GM12878 (cell line): ENCODE data around the gene GALNT9. TPM values are rescaled to one million over a fixed set of nuclear protein-coding genes. Genes with fewer than 3 reads are reported as not detected.

Source experiments
- ATAC-seq: fragments of 200-7000 bp; cut with Tn5 transposase; 3 replicates; pipeline ENCODE4 v1.9.1; 2020; ENCODE audit warnings: mild to moderate bottlenecking, moderate library complexity
- BruUV-seq: library from RNA; stranded (reverse); fragments of 400-500 nt; replicated peaks from 2 replicates; lab custom pipeline; 2021; lab: Mats Ljungman, UMichigan
- CTCF ChIA-PET: fragments of 300-600 bp; sonication (Branson Sonifier 250); formaldehyde crosslinking; extraction: SDS; loops from one replicate; lab custom pipeline; 2021; ENCODE audit warnings: inconsistent platforms; lab: Yijun Ruan, JAX
- POLR2A ChIA-PET: fragments of 350-600 bp; formaldehyde crosslinking; extraction: SDS; loops from one replicate; lab custom pipeline; 2021; ENCODE audit warnings: inconsistent platforms; lab: Charles Lee
- RAD21 ChIA-PET: fragments of 300-600 bp; sonication (Branson Sonifier 250); formaldehyde crosslinking; loops from one replicate; lab custom pipeline; 2023; ENCODE audit warnings: antibody characterized with exemption; ENCODE audit not compliant: unreplicated experiment; lab: Charles Lee
- SMC1A ChIA-PET: fragments of 300-600 bp; sonication (Branson Sonifier 250); formaldehyde crosslinking; loops from one replicate; lab custom pipeline; 2023; ENCODE audit not compliant: unreplicated experiment, uncharacterized antibody; lab: Charles Lee
- DNase-seq: peaks from one replicate; pipeline ENCODE4 v3.0.0-alpha.2; 2011; ENCODE audit warnings: low read depth, low spot score
- FAIRE-seq: peaks from 3 replicates; lab custom pipeline; 2011; peaks lifted over from hg19 to GRCh38; lab: Jason Lieb, UNC
- H2AFZ ChIP-seq: 2 replicates; pipeline ENCODE4 v1.6.0; 2011; ENCODE audit warnings: low read depth, low read length, control low read depth; ENCODE audit not compliant: control insufficient read depth
- H3K27ac ChIP-seq: 2 replicates; pipeline ENCODE4 v1.5.1; 2011; ENCODE audit warnings: control low read depth; ENCODE audit not compliant: control insufficient read depth, insufficient read depth
- H3K27me3 ChIP-seq, 2 experiments: replicated peaks in 1 of 2; 2 replicates each; pipeline versions ENCODE4 v1.6.0 to v1.6.1; 2011; ENCODE audit warnings: low read length in 1 of 2; ENCODE audit not compliant: control insufficient read depth in 2 of 2, insufficient read depth in 2 of 2
- H3K36me3 ChIP-seq, 2 experiments: 2 replicates each; pipeline ENCODE4 v1.5.1; 2011; ENCODE audit warnings: low read length in 1 of 2; ENCODE audit not compliant: control insufficient read depth in 2 of 2, insufficient read depth in 2 of 2
- H3K4me1 ChIP-seq: 2 replicates; pipeline ENCODE4 v1.6.1; 2011; ENCODE audit warnings: mild to moderate bottlenecking, low read length, moderate library complexity, mixed read lengths; ENCODE audit not compliant: control insufficient read depth, insufficient read depth
- H3K4me2 ChIP-seq: 2 replicates; pipeline ENCODE4 v1.6.0; 2011; ENCODE audit warnings: control low read depth; ENCODE audit not compliant: control insufficient read depth, insufficient read depth
- H3K4me3 ChIP-seq: fragments of 200-600 bp; sonication (generic); 2 replicates; pipeline ENCODE4 v1.5.1; 2016
- H3K79me2 ChIP-seq: 2 replicates; pipeline ENCODE4 v1.6.0; 2011; ENCODE audit warnings: low read length; ENCODE audit not compliant: control insufficient read depth, insufficient read depth
- H3K9ac ChIP-seq: 2 replicates; pipeline ENCODE4 v1.8.0; 2011; ENCODE audit warnings: low read length, control low read depth, mixed read lengths; ENCODE audit not compliant: control insufficient read depth, insufficient read depth
- H3K9me3 ChIP-seq: replicated peaks from 3 replicates; pipeline ENCODE4 v1.5.1; 2011; ENCODE audit warnings: mild to moderate bottlenecking, low read length; ENCODE audit not compliant: control insufficient read depth, insufficient read depth
- H4K20me1 ChIP-seq: 2 replicates; pipeline ENCODE4 v1.6.0; 2011; ENCODE audit not compliant: control insufficient read depth, insufficient read depth
- ASH2L ChIP-seq: fragments of 300-600, 200-600 bp; sonication (generic); IDR thresholded peaks from 2 replicates; pipeline ENCODE4 v1.6.1; 2017; ENCODE audit warnings: low read depth, mild to moderate bottlenecking, borderline replicate concordance
- CBX5 ChIP-seq: sonication (generic); IDR thresholded peaks from 2 replicates; pipeline ENCODE4 v1.6.1; 2016; ENCODE audit warnings: low read depth, moderate library complexity, mild to moderate bottlenecking, inconsistent platforms
- EGR1 ChIP-seq, 2 experiments: IDR thresholded peaks; 1 replicate in 1 of 2; 2 replicates in 1 of 2; pipeline ENCODE4 v1.6.1; 2011 to 2012; ENCODE audit warnings: low read depth in 2 of 2, low read length in 2 of 2, borderline replicate concordance in 1 of 2, mild to moderate bottlenecking in 1 of 2, moderate library complexity in 1 of 2
- KDM1A ChIP-seq: fragments of 200-600 bp; sonication (generic); IDR thresholded peaks from 2 replicates; pipeline ENCODE4 v1.6.1; 2016; ENCODE audit warnings: borderline replicate concordance
- MYB ChIP-seq: fragments of 150-350 bp; IDR thresholded peaks from 2 replicates; pipeline ENCODE4 v1.6.1; 2014; ENCODE audit warnings: mild to moderate bottlenecking, low read depth, low read length, borderline replicate concordance
- NR2C2 ChIP-seq: IDR thresholded peaks from 2 replicates; pipeline ENCODE4 v1.6.1; 2011; ENCODE audit warnings: borderline replicate concordance, low read depth; ENCODE audit not compliant: control insufficient read depth, insufficient read length
- SMAD1 ChIP-seq: fragments of 450-650 bp; IDR thresholded peaks from 2 replicates; pipeline ENCODE4 v1.6.1; 2018; ENCODE audit warnings: mild to moderate bottlenecking, low read depth; ENCODE audit not compliant: partially characterized antibody
- SMARCA5 ChIP-seq: fragments of 450-650 bp; IDR thresholded peaks from 2 replicates; pipeline ENCODE4 v1.6.1; 2017; ENCODE audit warnings: mild to moderate bottlenecking
- SMC3 ChIP-seq: IDR thresholded peaks from 2 replicates; pipeline ENCODE4 v1.6.1; 2011; ENCODE audit warnings: low read length, improper control_type of control experiment, borderline replicate concordance
- SRF ChIP-seq, 2 experiments: IDR thresholded peaks; 2 replicates each; pipeline ENCODE4 v1.6.1; 2011; ENCODE audit warnings: low read depth in 2 of 2, low read length in 2 of 2, mild to moderate bottlenecking in 1 of 2, moderate library complexity in 1 of 2
- TCF7 ChIP-seq: IDR thresholded peaks from 2 replicates; pipeline ENCODE4 v1.6.1; 2014; ENCODE audit warnings: antibody characterized with exemption, borderline replicate concordance
- WGBS: methylation state at CpG from one replicate; pipeline ENCODE4 v1.1.6; 2016; ENCODE audit warnings: low lambda C conversion rate; ENCODE audit not compliant: insufficient replicate concordance, insufficient coverage; ENCODE audit errors: missing lambda C conversion rate; 5-methylcytosine and 5-hydroxymethylcytosine counted together
- in situ Hi-C: fragments of 300-500 bp; cut with MboI; formaldehyde crosslinking; loops from 9 replicates; pipeline ENCODE4 v1.14.3; 2018; ENCODE audit warnings: mixed read lengths
- intact Hi-C: fragments of 100-400 bp; cut with micrococcal nuclease; formaldehyde crosslinking; loops from one replicate; pipeline ENCODE4 v1.14.2; 2022; ENCODE audit not compliant: unreplicated experiment
- polyA plus RNA-seq, 11 experiments: library from polyadenylated mRNA; depleted of rRNA in 4 of 11; unstranded in 6 of 11; stranded (reverse) in 5 of 11; fragments of >200 nt; fragmentation: Nextera tagmentation in 4 of 11; fragmentation: Illumina TruSeq in 1 of 11; extraction: Ambion mirVana in 4 of 11; extraction: Trizol in 1 of 11; gene quantifications; 1 replicate in 1 of 11; 2 replicates in 10 of 11; pipeline versions ENCODE4 v1.2.1 to v1.2.3, GENCODE V29; 2011 to 2016; ENCODE audit warnings: inconsistent platforms in 2 of 11, missing spikeins in 2 of 11, low read depth in 1 of 11
- total RNA-seq, 4 experiments: library from RNA; depleted of rRNA in 3 of 4; stranded (reverse); fragments of >200 nt in 3 of 4; fragmentation: Illumina TruSeq in 1 of 4; extraction: Trizol in 1 of 4; gene quantifications; 2 replicates each; pipeline versions ENCODE4 v1.2.1 to v1.2.3, GENCODE V29; 2013 to 2021
- TF ChIP-seq, protein P1 (sequence below): IDR thresholded peaks from 2 replicates; pipeline ENCODE4 v1.6.1; 2011; ENCODE audit warnings: low read depth, low read length, improper control_type of control experiment, borderline replicate concordance
- TF ChIP-seq, protein P2 (sequence below): fragments of 450-650 bp; IDR thresholded peaks from 2 replicates; pipeline ENCODE4 v1.6.1; 2017; ENCODE audit warnings: mild to moderate bottlenecking, low read depth, inconsistent platforms; ENCODE audit not compliant: poor library complexity, severe bottlenecking

The GALNT9 gene
- total and polyA plus RNA-seq, 10 of the 15 experiments (the other 5 are each of a cell fraction or from before 2014, with no cell fraction given): 0.04 TPM; not detected in 9

DNA sequence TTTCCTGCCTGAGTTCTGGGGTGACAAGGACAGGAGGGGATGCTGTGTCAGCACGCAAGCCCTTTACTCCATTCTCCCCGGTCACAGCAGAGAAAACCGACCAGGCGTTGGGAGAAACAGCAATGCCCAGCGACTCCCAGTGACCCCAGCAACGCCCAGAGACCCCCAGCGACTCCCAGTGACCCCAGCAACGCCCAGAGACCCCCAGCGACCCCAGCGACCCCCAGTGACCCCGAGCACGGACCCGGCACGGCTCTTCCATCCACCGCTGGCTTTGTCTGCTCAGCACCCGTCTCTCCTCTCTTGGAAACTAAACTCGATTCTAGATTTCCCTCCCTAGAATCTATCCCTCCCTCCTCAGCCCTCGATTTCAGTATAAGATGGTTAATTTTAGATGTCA, 38.5 kb upstream of the GALNT9 start:
- H3K4me1 ChIP-seq: no peaks in the 10 kb centered on the region
- no peaks in the 10 kb centered on the region; the same call in 2 of the 3 replicates for H3K9me3 ChIP-seq
- no TSS peak for BruUV-seq
- no peaks in the 10 kb centered on the region for H3K27me3 ChIP-seq
- intact Hi-C loops (no loop called here), in situ Hi-C loops (no loop called here)
- TF ChIP-seq KDM1A (no peak), SRF (IDR thresholded peaks at IDR 0.05; ENCODE audit: low read depth in 2 of 2, low read length in 2 of 2) (no peak), TCF7 (no peak), MYB (no peak), SMC3 (no peak), NR2C2 (no peak), EGR1 (IDR thresholded peaks at IDR 0.05; ENCODE audit: borderline replicate concordance in 1 of 2, low read depth in 2 of 2, low read length in 2 of 2) (no peak), ASH2L (no peak), SMAD1 (no peak), CBX5 (no peak), SMARCA5 (no peak)
- TF ChIP-seq, protein P1, sequence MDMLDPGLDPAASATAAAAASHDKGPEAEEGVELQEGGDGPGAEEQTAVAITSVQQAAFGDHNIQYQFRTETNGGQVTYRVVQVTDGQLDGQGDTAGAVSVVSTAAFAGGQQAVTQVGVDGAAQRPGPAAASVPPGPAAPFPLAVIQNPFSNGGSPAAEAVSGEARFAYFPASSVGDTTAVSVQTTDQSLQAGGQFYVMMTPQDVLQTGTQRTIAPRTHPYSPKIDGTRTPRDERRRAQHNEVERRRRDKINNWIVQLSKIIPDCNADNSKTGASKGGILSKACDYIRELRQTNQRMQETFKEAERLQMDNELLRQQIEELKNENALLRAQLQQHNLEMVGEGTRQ: no peak
- TF ChIP-seq, protein P2, sequence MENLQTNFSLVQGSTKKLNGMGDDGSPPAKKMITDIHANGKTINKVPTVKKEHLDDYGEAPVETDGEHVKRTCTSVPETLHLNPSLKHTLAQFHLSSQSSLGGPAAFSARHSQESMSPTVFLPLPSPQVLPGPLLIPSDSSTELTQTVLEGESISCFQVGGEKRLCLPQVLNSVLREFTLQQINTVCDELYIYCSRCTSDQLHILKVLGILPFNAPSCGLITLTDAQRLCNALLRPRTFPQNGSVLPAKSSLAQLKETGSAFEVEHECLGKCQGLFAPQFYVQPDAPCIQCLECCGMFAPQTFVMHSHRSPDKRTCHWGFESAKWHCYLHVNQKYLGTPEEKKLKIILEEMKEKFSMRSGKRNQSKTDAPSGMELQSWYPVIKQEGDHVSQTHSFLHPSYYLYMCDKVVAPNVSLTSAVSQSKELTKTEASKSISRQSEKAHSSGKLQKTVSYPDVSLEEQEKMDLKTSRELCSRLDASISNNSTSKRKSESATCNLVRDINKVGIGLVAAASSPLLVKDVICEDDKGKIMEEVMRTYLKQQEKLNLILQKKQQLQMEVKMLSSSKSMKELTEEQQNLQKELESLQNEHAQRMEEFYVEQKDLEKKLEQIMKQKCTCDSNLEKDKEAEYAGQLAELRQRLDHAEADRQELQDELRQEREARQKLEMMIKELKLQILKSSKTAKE: no peak
- FAIRE-seq: no peak
- WGBS: 34% methylated on average over 18 of the region's 18 CpGs
- no peak overlapping the region for H3K4me2 ChIP-seq
- no peak for ATAC-seq
- no peak for DNase-seq
- H3K36me3 ChIP-seq: no peaks in the 10 kb centered on the region
- CTCF ChIA-PET: no interaction called here
- H3K9ac ChIP-seq: no peak overlapping the region
- no peaks in the 10 kb centered on the region for H3K79me2 ChIP-seq
- SMC1A ChIA-PET: no interaction called here
- H3K27ac ChIP-seq: no peak overlapping the region
- H4K20me1 ChIP-seq: no peaks in the 10 kb centered on the region
- RAD21 ChIA-PET: no interaction called here
- H2AFZ ChIP-seq: no peak overlapping the region
- no peak overlapping the region for H3K4me3 ChIP-seq
- POLR2A ChIA-PET: no interaction called here
